Neural cell (in vitro differentiated cells): ENCODE measurements around the gene LRMDA. TPM values are rescaled to one million over a fixed set of nuclear protein-coding genes. Genes with fewer than 3 reads are reported as not detected.

Experiments
- H2AFZ ChIP-seq: fragments of 200-600, 300-800 bp; sonication (generic), shearing (Covaris generic); 2 replicates; pipeline ENCODE4 v1.6.0; 2014; ENCODE audit warnings: low read depth, mild to moderate bottlenecking, antibody characterized with exemption, low read length, moderate library complexity
- H3F3A ChIP-seq: fragments of 200-600 bp; shearing (Covaris generic); 2 replicates; pipeline ENCODE4 v1.6.1; 2016; ENCODE audit warnings: mild to moderate bottlenecking, moderate library complexity, mixed read lengths, antibody characterized with exemption, low read length; ENCODE audit not compliant: insufficient read depth, poor library complexity, severe bottlenecking
- H3K27ac ChIP-seq: fragments of 200-600, 300-800 bp; sonication (generic), shearing (Covaris generic); 2 replicates; pipeline ENCODE4 v1.5.1; 2014; ENCODE audit warnings: mild to moderate bottlenecking, low read length, moderate library complexity
- H3K27me3 ChIP-seq: fragments of 300-800, 200-600 bp; sonication (generic), shearing (Covaris generic); 2 replicates; pipeline ENCODE4 v1.6.0; 2014; ENCODE audit warnings: mild to moderate bottlenecking, low read depth, low read length, moderate library complexity; ENCODE audit not compliant: insufficient read depth
- H3K36me3 ChIP-seq: fragments of 300-800, 200-600 bp; sonication (generic), shearing (Covaris generic); 2 replicates; pipeline ENCODE4 v1.5.1; 2014; ENCODE audit warnings: mild to moderate bottlenecking, antibody characterized with exemption, low read length, moderate library complexity; ENCODE audit not compliant: insufficient read depth
- H3K4me2 ChIP-seq: fragments of 300-800, 200-600 bp; sonication (generic), shearing (Covaris generic); 2 replicates; pipeline ENCODE4 v1.6.0; 2014; ENCODE audit warnings: mild to moderate bottlenecking, low read length
- H3K4me3 ChIP-seq: fragments of 300-800, 200-600 bp; sonication (generic), shearing (Covaris generic); 2 replicates; pipeline ENCODE4 v1.5.1; 2014; ENCODE audit warnings: mild to moderate bottlenecking, low read length, moderate library complexity
- H3K79me2 ChIP-seq: fragments of 200-600 bp; shearing (Covaris generic); replicated peaks from 2 replicates; pipeline ENCODE4 v1.6.0; 2014; ENCODE audit warnings: mild to moderate bottlenecking, low read length, moderate library complexity; ENCODE audit not compliant: insufficient read depth
- H3K9ac ChIP-seq: fragments of 300-800, 200-600 bp; sonication (generic), shearing (Covaris generic); 2 replicates; pipeline ENCODE4 v1.6.1; 2016; ENCODE audit warnings: mild to moderate bottlenecking, low read length, mixed read lengths
- H3K9me2 ChIP-seq: fragments of 200-600 bp; shearing (Covaris generic); 2 replicates; pipeline ENCODE4 v1.6.1; 2016; ENCODE audit warnings: mild to moderate bottlenecking, low read length, mixed read lengths; ENCODE audit not compliant: insufficient read depth
- H3K9me3 ChIP-seq: fragments of 200-600, 300-800 bp; sonication (generic), shearing (Covaris generic); 2 replicates; pipeline ENCODE4 v1.6.1; 2016; ENCODE audit warnings: mild to moderate bottlenecking, mixed run types, low read length, moderate library complexity, mixed read lengths
- H4K20me1 ChIP-seq: fragments of 200-600 bp; shearing (Covaris generic); 2 replicates; pipeline ENCODE4 v1.6.1; 2016; ENCODE audit warnings: mild to moderate bottlenecking, mixed run types; ENCODE audit not compliant: insufficient read depth
- CTCF ChIP-seq: fragments of 450-650 bp; IDR thresholded peaks from 2 replicates; pipeline ENCODE4 v1.5.1; 2014; ENCODE audit warnings: antibody characterized with exemption, mild to moderate bottlenecking, moderate library complexity; ENCODE audit not compliant: poor library complexity, severe bottlenecking
- EP300 ChIP-seq: fragments of 450-650 bp; conservative IDR thresholded peaks from 2 replicates; pipeline ENCODE4 v1.6.1; 2014; ENCODE audit warnings: antibody characterized with exemption, mild to moderate bottlenecking, moderate library complexity; ENCODE audit not compliant: poor library complexity, severe bottlenecking
- EZH2 ChIP-seq: fragments of 200-600, 300-800 bp; shearing (Covaris generic), sonication (generic); IDR thresholded peaks from 2 replicates; pipeline ENCODE4 v1.6.1; 2014; ENCODE audit warnings: antibody characterized with exemption, low read length, borderline replicate concordance, mild to moderate bottlenecking; ENCODE audit not compliant: insufficient read depth, poor library complexity, severe bottlenecking
- MXI1 ChIP-seq: fragments of 450-650 bp; conservative IDR thresholded peaks from 2 replicates; pipeline ENCODE4 v1.6.1; 2014; ENCODE audit warnings: antibody characterized with exemption, mild to moderate bottlenecking; ENCODE audit not compliant: poor library complexity, severe bottlenecking
- POLR2AphosphoS5 ChIP-seq: IDR thresholded peaks from 2 replicates; pipeline ENCODE4 v1.6.1; 2012
- RAD21 ChIP-seq: fragments of 450-650 bp; conservative IDR thresholded peaks from 2 replicates; pipeline ENCODE4 v1.6.1; 2014; ENCODE audit warnings: antibody characterized with exemption, mild to moderate bottlenecking, moderate library complexity
- REST ChIP-seq: IDR thresholded peaks from 2 replicates; pipeline ENCODE4 v1.6.1; 2012; ENCODE audit warnings: borderline replicate concordance
- SMC3 ChIP-seq: fragments of 450-650 bp; conservative IDR thresholded peaks from 2 replicates; pipeline ENCODE4 v1.6.1; 2014; ENCODE audit warnings: antibody characterized with exemption, mild to moderate bottlenecking, moderate library complexity; ENCODE audit not compliant: poor library complexity
- TAF1 ChIP-seq: IDR thresholded peaks from 2 replicates; pipeline ENCODE4 v1.6.1; 2012; ENCODE audit warnings: low read depth
- polyA plus RNA-seq: library from polyadenylated mRNA; depleted of rRNA; stranded (reverse); fragments of >200 nt; gene quantifications from 2 replicates; pipeline ENCODE4 v1.2.3, GENCODE V29; 2014

LRMDA gene
- polyA plus RNA-seq, 1 donor from 2014 or later = 5.6 TPM

- Histone ChIP-seq H3K79me2 (no peaks in the 10 kb centered on the region), H4K20me1 (no peaks in the 10 kb centered on the region), H3K4me2 (no peak overlapping the region), H3F3A (no peaks in the 10 kb centered on the region), H3K36me3 (no peaks in the 10 kb centered on the region), H2AFZ (no peak overlapping the region), H3K9ac (no peak overlapping the region), H3K27ac (no peak overlapping the region), H3K4me3 (no peak overlapping the region), H3K9me2 (no peaks in the 10 kb centered on the region), H3K9me3 (no peaks in the 10 kb centered on the region), H3K27me3 (no peaks in the 10 kb centered on the region)
- TF ChIP-seq EP300 (no peak), MXI1 (no peak), EZH2 (no peak), SMC3 (no peak), REST (no peak), POLR2AphosphoS5 (no peak), TAF1 (no peak), CTCF (no peak), RAD21 (no peak)
These were observed 683.7 kb downstream of the LRMDA start for GRCh38 chr10:76115131-76115470.

- Histone ChIP-seq H2AFZ (no peak overlapping the region), H3K9me2 (no peaks in the 10 kb centered on the region), H4K20me1 (no peaks in the 10 kb centered on the region), H3K9me3 (no peaks in the 10 kb centered on the region), H3K9ac (no peak overlapping the region), H3K27me3 (no peaks in the 10 kb centered on the region), H3K36me3 (no peaks in the 10 kb centered on the region), H3K79me2 (no peaks in the 10 kb centered on the region), H3K27ac (no peak overlapping the region), H3K4me3 (no peak overlapping the region), H3K4me2 (no peak overlapping the region), H3F3A (no peaks in the 10 kb centered on the region)
- TF ChIP-seq POLR2AphosphoS5 = no peak
- TF ChIP-seq REST = no peak
- TF ChIP-seq EP300 = no peak
- no peak for TF ChIP-seq MXI1
- TF ChIP-seq EZH2 = no peak
- TF ChIP-seq SMC3 = no peak
- TF ChIP-seq TAF1 = no peak
- no peak for TF ChIP-seq RAD21
- TF ChIP-seq CTCF = no peak
These were observed 684.2 kb downstream of the LRMDA start for GRCh38 chr10:76115471-76116155.
